VCaP (cell line): Measurements from ENCODE around the gene LCE2A.
A peak's percentile ranks its signal among the peaks of the same experiment; 100 is the strongest.

ENCODE experiments used
- H3K27ac ChIP-seq: fragments of 450-650 bp; 2 replicates; pipeline ENCODE4 v1.5.1; 2017
- CTCF ChIP-seq: fragments of 450-650 bp; conservative IDR thresholded peaks from 2 replicates; pipeline ENCODE4 v1.5.1; 2017; ENCODE audit warnings: mild to moderate bottlenecking, moderate library complexity

LCE2A gene

GRCh38 chr1:152745289-152745704, 47.2 kb downstream of the LCE2A start:
- no peak overlapping the region for H3K27ac ChIP-seq
- peak; percentile 65 for TF ChIP-seq CTCF

- TF ChIP-seq CTCF: no peak
- no peak overlapping the region for H3K27ac ChIP-seq
Observed at GRCh38 chr1:152745765-152746444, 47.8 kb downstream of the LCE2A start.

- TF ChIP-seq CTCF: no peak
- no peak overlapping the region for H3K27ac ChIP-seq
Observed at GRCh38 chr1:152747831-152748230, 49.7 kb downstream of the LCE2A start.
